Activated T-helper 1 cell treated with Interleukin-2 at 50 U/mL for 16 hours (primary cell): ENCODE data around the gene FLYWCH2.

Source experiments
- DNase-seq: peaks from one replicate; pipeline ENCODE4 v3.0.0-alpha.2; 2020; ENCODE audit warnings: low read depth

The FLYWCH2 gene

DNA sequence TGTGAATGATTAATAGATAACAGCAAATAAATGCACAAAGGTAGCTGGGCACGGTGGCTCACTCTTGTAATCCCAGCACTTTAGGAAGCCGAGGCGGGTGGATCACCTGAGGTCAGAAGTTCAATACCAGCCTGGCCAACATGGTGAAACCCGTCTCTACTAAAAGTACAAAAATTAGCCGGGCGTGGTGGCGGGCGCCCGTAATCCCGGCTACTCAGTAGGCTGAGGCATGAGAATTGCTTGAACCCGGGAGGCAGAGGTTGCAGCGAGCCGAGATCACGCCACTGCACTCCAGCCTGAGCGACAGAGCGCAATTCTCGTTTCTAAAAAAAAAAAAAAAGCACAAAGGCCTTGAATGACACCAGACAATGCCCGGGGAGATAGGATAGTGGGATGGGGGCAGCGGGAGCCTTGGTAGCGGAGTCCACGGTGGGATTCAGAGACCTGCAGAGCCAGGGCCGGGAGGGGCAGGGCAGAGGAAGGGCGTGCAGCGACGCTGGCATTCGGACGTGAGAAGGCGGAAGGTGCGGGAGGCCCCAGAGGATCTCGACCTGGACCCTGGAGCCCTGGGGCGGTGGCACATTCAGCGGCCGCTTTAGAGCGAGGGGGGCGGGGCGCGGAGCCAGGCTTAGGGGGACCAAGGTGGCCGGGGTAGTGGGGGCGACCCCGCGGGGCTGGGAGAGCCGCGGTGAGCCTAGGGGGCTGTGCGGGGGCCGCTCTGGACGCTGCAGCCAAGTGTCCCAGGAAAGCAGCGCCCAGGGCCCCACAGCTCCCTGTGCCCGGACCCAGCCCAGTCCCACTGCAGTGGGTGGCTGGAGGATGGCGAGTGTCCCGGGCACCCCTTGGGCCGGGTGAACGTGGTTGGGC is 999 bp upstream of the FLYWCH2 start:
- no peak for DNase-seq

DNA sequence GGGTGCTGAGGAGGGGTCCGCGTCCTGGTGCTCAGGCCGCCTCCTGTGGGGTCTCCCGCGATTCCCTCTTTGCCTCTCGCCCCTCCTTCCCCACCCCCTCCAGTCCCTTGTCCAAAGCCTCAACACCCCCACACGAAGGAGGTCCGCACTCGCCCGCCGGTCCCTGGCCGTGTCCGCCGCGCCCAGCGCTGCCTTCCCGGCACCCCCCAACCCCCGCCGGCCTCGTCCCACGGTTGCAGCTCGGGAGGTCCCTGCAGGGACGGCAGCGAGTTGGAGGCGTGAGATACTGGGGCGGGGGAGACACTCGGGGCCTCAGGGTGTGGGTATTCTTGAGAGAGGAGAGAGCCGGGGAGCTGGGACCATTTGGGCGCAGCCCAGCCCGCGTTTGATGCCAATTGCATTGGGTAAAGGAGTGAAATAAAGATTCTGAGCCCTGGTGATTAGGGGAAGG is 468 bp downstream of the FLYWCH2 start:
- no peak for DNase-seq

DNA sequence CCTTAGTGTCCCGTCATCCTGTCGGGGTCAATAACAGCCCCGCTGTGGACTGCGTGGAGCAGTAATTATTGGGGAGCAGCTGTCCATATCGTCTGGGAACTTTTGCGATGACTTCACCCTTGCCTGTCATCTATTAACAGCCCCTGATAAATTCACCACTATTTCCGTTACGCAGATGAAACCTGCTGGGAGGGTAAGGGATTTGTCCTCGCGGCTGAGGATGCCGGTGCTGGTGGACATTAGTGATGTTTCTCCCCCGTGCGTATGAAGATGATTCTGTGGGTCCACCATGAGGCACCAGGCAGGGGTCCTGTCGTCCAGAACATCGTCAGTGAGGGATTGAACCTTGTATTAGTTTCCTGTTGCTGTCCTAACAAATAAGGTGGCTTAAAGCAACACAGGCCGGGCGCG is 1.0 kb downstream of the FLYWCH2 start:
- no peak for DNase-seq

DNA sequence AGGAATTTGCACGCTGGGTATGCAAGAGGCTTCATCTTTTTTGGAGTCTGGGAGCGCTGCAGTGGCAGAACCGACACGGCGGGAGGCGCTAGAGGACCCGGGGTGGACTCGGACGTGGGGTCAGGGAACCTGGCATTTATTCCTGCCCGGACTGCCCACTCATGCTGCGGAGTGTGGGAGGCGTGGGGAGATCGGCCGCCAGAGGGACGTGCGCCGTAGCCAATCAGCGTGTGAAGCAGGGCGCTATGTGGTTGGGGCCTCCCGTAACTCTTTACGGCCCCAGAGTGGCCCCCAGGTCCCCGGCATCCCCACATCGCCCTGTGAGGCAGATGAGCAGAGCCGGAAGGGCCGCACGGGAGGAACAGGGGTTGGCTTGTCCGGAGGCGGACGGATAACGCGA is 11.2 kb downstream of the FLYWCH2 start:
- DNase-seq: no peak

DNA sequence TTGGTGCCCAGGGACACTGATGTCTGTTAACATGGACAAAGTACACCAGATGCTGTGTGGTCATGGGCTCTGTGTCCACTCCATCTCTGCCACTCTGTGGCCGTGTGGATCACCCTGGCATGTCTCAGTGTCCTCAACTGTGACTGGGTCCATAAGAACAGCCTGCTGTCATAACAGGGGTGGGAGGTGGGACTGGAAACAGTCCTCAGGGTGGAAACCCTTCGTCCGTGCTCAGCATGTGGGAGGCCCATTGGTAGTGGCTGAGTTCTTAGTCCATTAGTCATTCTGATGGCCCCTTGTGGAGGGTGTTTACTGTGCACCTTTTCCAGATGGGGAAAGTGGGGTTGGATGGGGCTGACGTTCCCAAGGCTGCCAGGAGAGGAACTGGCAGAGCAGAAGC is 12.8 kb downstream of the FLYWCH2 start:
- DNase-seq: no peak

DNA sequence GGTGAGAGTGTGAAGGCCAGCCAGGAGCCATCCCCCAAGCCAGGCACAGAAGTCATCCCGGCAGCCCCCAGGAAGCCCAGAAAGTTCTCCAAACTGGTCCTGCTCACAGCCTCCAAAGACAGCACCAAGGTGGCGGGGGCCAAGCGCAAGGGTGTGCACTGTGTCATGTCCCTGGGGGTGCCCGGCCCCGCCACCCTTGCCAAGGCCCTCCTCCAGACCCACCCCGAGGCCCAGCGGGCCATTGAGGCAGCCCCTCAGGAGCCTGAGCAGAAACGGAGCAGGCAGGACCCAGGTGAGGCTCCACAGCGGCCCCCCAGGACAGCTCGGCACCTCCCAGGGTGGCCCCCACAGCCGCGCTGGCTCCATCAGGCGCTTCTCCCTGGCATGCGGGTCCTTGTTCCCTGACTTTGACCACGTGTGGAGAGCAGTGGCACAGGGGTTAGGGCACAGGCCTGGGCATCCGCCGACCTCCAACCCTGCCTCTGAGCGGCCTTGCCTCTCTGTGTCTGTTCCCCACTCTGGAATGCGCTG is 13.5 kb downstream of the FLYWCH2 start:
- DNase-seq: no peak

DNA sequence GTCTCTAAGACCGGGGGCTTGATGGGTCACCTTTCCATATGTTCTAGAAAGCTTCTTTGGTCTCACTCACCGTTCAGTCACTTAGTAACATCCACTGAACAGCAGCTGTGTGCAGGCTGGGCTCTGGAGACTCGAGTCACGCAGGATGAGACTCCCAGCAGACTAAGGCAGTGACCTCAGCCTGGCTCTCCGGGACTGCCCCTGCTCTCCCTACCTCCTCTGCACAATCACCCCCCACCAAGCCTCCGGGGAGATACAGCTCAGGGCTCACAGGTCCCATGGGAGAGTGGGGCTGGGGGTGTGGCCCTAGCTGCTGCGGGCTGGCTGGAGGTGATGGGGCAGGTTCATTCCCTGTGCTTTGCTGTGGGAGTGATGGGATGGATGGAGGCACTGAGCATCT is 14.1 kb downstream of the FLYWCH2 start:
- DNase-seq: no peak

DNA sequence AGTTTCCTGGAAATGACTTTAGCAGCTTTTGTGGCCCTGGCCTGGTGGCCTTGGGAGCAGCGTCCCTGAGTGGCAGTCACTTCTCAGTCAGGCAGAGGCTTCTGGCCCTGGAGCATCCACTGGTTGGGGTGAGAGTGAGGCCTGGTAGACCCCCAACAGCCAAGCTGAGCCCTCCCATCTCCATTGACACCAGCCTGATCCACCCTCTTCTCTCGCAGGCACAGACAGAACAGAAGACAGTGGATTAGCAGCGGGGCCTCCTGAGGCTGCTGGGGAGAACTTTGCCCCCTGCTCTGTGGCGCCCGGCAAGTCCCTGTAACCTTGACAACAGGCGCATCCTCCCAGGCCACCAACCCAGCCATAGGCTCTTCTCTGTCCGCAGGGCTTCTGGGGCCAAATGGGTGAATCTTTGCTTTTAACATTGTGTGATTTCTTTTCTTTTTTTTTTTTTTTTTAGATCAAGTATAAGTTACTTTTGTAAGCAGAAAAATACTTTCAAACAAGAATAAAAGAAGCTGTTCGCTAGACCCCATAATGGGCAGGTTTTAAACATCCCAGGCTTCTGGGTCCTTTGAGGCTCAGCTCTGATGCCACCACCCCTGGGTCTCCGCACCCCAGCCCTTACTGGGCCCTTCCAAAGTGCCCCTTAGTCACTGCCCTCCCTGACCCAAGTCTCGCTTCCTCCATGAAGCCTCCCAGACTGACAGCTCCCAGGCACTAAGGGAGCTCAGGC is 16.0 kb downstream of the FLYWCH2 start:
- no peak for DNase-seq

DNA sequence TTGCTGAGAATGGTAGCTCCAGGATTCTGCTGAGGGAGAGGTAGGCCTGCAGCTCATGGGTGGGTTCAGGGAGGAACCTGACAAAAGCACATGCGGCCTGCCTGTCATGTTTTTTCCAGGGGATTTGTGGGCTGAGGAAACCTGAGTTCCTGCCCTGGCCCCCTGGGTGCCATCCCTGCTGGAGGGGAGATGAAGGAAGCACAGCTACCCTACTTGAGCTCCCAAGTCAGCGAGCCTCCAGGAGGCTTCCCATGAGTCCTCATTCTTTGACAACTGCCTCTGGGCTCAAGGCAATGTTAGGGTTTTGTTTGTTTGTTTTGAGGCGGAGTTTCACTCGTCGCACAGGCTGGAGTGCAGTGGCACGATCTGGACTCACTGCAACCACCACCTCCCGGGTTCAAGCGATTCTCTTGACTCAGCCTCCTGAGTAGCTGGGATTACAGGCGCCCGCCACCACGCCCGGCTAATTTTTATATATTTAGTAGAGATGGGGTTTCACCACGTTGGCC is 16.6 kb downstream of the FLYWCH2 start:
- no peak for DNase-seq

DNA sequence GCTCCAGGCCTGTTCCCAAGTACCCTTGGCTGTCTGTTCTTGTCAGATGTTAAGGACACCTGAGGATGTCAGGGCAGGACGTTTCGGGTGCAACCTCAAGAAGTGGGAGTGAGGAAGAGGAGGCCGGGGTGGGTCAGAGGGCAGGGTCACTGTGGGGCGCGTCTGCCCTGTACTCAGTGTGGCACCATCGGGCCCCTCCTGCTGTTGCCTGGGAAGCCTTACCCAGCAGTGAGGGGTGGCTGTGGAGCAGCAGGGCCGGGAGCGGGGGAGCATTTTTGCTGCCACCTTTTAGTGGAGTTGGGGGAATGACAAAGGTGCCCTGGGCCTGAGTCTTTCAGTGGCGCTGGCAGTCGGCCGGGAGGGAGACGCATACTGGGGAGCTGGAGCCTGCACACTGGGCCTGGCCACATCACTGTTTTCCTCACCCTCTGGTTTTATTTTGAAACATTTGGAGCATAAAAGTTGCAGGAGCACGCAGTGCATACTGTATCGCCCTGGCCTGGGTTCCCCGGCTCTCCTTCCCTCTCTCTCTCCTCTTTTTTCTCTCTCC is 17.6 kb downstream of the FLYWCH2 start:
- DNase-seq: no peak

DNA sequence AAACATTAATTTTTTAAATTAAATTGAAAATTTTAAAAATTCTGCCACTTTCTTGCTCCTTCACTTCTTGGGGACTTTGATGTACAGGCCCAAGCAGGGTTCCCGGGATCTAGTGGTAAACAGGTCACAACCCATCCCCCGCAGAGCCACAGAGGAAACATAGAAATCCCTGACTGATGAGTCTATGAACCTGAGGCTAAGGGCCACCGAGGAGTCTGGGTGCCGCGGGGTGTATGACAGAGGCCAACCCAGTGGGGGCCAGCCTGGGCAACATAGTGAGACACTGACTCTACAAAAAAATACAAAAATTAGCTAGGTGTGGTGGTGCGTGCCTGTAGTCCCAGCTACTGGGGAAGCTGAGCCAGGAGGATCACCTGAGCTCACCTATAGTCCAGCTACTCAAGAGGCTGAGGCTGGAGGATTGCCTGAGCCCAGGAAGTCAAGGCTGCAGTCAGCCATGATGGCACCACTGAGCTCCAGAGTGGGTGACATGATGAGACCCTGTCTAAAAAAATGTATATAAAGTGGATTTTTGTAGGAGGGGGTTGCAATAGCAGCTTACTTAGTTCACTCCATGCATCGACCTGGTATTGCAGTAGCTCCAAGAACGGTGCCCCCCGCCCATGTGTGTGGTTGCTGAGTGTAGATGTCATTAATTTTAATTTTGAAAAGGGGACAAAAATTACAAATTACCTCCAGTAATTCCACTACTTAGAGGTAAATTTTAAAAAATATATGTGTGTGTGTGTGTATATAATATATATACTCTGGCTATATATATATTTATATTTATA is 19.5 kb downstream of the FLYWCH2 start:
- DNase-seq: no peak

DNA sequence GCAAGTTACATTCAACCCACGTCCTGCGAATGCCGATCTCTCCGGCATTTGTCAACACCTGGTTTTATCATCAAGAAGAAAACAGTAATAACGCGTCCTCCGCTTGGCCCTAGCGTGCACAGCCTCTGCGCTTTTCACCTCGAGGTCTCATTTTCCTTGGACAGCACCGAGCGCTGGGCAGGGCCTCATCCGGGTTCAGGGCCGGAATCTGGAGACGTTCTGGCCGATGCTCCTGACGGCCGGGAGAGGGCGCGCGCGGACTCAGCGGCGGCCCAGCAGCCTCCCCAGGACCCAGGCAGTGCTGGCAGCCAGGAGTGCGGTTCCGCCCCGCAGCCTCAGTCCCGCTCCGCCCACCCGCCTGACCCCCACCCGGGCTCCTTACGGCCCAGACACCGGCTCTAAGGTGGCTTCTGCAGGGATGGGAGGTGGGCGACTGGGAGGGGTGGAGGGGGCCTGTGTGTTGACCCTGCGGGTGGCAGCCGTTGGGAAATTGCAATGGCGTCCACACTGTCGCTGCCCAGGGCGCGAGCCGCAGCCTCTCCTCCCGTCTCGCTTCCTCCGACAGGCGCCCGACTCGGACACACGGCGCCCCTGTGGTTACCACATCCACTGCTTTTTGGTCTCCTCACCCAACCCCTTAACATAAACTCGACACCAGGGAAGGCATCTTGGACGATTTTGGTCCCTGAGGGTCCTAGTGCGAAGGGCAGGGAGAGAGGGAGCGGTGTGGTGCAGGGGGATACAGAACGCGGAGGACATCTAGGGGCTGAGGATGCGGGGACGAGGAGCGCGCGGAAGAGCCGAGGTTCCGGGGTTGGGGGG is 21.3 kb downstream of the FLYWCH2 start:
- DNase-seq: peak; percentile 66

DNA sequence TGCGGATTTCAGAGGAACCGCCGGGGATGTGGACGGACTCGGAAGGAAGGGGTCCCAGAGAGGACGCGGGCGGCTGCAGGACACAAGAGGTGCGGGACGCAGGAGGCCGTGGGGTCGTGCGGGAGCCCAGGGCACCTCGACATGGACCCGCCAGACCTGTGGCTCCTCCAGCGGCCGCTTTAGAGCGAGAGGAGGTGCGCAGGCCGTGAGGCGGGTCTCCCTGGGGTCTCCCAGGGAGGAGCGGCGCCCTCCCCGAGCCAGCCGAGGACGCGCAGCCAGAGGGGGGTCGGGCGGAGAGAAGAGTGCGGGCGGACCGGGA is 21.9 kb downstream of the FLYWCH2 start:
- DNase-seq: no peak

DNA sequence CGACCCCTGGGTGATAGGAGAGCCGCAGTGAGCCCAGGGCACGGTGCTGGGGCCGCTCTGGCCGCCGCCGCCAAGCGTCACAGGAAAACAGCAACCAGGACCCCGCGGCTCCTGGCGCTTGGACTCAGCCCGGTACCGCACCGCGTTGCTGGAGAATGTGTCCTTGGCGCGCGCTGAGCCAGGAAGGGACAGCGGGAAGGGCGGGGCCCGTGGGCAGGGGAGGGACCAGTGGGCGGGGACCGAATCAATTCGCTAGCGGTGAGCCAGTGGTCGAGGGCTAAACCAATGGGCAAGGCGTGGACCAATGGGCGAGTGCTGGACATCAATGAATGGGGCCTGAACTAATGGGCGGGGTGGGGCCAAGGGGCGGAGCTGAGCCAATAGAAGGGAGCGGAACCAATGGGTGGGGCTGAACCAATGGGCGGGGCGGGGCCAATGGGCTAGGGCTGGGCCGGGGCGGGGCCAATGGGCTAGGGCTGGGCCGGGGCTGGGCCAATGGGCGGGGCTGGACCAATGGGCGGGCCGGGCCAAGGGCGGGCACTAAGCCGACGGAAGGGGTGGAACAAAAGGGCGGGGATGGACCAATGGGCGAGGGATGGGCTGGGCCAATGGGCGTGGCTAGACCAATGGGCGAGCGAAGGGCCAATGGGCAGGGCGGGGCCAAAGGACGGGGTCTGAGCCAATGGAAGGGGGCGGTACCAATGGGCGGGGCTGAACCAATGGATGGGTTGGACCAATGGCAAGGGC is 22.4 kb downstream of the FLYWCH2 start:
- DNase-seq: peak; percentile 69

DNA sequence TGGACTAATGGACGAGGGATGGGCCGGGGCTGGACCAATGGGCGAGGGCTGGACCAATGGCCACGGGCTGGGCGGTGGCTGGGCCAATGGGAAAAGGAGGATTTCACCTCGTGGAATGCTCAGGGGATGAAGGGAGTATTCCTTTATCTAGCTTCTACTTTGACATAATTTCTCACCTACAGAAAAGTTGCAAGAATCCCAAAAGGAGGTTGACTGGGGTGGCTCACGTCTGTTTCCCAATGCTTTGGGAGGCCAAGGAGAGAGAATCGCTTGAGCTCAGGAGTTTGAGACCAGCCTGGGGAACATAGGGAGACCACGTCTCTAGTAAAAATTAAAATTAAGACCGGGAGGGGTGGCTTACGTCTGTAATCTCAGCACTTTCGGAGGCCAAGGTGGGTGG is 23.0 kb downstream of the FLYWCH2 start:
- DNase-seq: no peak

DNA sequence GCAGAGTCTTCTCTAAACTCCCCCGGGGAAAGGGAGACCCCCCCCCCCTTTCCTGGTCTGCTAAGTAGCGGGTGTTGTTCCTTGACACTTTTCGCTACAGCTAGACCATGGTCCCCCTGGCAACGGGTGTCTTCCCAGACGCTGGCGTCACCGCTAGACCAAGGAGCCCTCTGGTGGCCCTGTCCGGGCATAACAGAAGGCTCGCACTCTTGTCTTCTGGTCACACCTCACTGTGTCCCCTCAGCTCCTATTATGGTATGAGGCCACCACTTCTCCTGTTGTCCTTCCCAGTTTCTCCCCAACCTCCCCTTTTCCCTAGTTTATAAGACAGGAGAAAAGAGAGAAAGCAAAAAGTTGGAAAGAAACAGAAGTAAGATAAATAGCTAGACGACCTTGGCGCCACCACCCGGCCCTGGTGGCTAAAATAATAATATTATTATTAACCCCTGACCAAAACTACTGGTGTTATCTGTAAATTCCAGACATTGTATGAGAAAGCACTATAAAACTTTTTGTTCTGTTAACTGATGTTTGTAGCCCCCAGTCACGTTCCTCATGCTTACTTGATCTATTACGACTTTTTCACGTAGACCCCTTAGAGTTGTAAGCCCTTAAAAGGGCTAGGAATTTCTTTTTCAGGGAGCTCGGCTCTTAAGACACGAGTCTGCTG is 24.2 kb downstream of the FLYWCH2 start:
- DNase-seq: peak; percentile 15

DNA sequence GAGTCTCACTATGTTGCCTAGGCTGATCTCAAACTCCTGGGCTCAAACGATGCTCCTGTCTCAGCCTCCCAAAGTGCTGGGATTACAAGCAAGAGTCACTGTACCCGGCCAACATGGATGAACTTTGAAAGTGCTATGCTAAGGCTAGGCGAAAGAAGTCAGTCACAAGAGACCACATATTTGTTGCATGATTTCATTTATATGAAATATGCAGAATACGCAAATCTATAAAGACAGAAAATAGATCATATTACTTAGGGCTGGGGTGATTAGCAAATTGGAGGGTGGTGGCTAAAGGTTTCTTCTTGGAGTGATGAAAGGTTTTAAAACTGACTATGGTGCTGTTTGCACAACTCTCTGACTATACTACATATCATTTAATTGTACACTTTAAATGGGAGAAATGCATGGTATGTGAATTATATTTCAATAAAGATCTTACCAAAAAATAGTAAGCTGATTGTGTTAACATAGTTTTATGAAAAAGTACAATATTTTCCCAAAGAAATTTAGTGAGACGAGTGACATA is 27.5 kb downstream of the FLYWCH2 start:
- no peak for DNase-seq

DNA sequence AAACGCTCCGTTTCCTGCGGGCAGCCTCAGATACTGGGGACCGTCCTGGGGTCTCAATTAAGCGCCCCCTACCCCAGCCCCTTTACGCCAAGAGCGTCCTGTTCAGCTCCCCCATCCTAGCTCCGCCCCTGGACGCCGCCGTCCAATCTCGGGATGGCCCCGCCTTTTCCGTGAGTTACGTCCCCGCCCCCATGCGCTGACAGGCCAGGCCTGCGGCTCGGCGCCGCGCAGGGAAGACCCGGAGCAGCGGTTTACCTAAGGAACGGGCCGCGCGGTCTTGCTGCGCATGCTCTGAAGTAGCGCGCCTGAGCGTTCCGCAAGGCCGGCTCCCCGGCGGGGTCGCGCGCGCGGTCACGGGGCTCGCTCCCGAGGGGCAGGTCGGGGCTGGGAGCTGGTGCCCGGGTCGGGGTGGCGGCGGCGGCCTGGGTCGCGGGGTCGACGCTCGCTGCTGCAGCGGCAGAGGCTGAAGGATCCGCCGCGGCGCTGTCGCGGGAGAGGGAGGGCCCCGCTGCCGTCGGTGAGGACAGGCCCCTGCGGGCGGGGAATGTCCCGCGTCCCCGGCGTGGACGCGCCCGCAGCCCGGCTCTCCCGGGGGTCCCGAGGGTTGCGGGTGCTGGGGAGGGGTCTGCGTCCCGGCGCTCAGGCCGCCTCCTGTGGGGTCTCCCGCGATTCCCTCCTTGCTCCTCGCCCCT is 28.8 kb downstream of the FLYWCH2 start, which contains the start of gene FLYWCH1:
TSS of gene FLYWCH1 (plus strand) at position 294 of the 692 bp plus-strand sequence. CDS start 17,755 bp downstream, outside the sequence.
- DNase-seq: peak; percentile 97
